Transverse colon (tissue), 4 donors: ENCODE results near the gene EDC3. TPM values are rescaled to one million over a fixed set of nuclear protein-coding genes. Genes with fewer than 3 reads are reported as not detected.
"Not testable (repeated sequence)": the region's sequence is repeated elsewhere in the genome, so short reads cannot be mapped to it uniquely, and the experiment has no call there.

ENCODE experiments used
- DNase-seq: peaks from one replicate; pipeline ENCODE4 v3.0.0-alpha.2; 2019
- H3K27ac ChIP-seq, 4 donors: fragments of 200-600 bp; sonication (generic); 2 replicates each; pipeline ENCODE4 v1.5.1; 2016 to 2018; ENCODE audit warnings: inconsistent platforms in 4 of 4
- H3K27me3 ChIP-seq: fragments of 200-600 bp; sonication (generic); 2 replicates; pipeline ENCODE4 v1.5.1; 2017; ENCODE audit warnings: inconsistent platforms
- H3K36me3 ChIP-seq, 4 donors: fragments of 200-600 bp; sonication (generic); 2 replicates each; pipeline ENCODE4 v1.5.1; 2017 to 2019; ENCODE audit warnings: inconsistent platforms in 4 of 4
- H3K4me1 ChIP-seq, 4 donors: fragments of 200-600 bp; sonication (generic); 2 replicates each; pipeline ENCODE4 v1.5.1; 2017 to 2020; ENCODE audit warnings: inconsistent platforms in 4 of 4
- H3K4me3 ChIP-seq, 4 donors: fragments of 200-600 bp; sonication (generic); 1 replicate in 1 of 4; 2 replicates in 3 of 4; pipeline versions ENCODE4 v1.5.1 to v1.6.1; 2017 to 2019; ENCODE audit warnings: inconsistent platforms in 4 of 4
- H3K9me3 ChIP-seq, 2 donors: fragments of 200-600 bp; sonication (generic); 2 replicates each; pipeline ENCODE4 v1.5.1; 2017 to 2019; ENCODE audit warnings: inconsistent platforms in 2 of 2
- CTCF ChIP-seq, 5 experiments: fragments of 200-600 bp in 3 of 5; fragments of 450-650 bp in 2 of 5; sonication (generic) in 3 of 5; IDR thresholded peaks; 1 replicate in 2 of 5; 2 replicates in 3 of 5; pipeline ENCODE4 v1.5.1; 2016 to 2017; ENCODE audit warnings: antibody characterized with exemption in 5 of 5, inconsistent platforms in 3 of 5, mild to moderate bottlenecking in 2 of 5, moderate library complexity in 1 of 5
- EP300 ChIP-seq: sonication (generic); formaldehyde crosslinking; IDR thresholded peaks from one replicate; pipeline ENCODE4 v1.6.1; 2017; ENCODE audit warnings: antibody characterized with exemption, low read depth
- POLR2A ChIP-seq: fragments of 450-650 bp; IDR thresholded peaks from one replicate; pipeline ENCODE4 v1.6.1; 2016; ENCODE audit warnings: antibody characterized with exemption, mild to moderate bottlenecking, moderate library complexity
- POLR2AphosphoS5 ChIP-seq, 3 donors: sonication (generic); formaldehyde crosslinking; IDR thresholded peaks; one replicate each; pipeline ENCODE4 v1.6.1; 2016; ENCODE audit warnings: antibody characterized with exemption in 3 of 3
- WGBS, 2 donors: methylation state at CpG; one replicate each; pipeline ENCODE4 v1.1.5; 2018; ENCODE audit warnings: low coverage in 1 of 2; 5-methylcytosine and 5-hydroxymethylcytosine counted together
- in situ Hi-C, 4 donors: fragments of 200-750 bp; cut with MboI; loops; one replicate each; pipeline versions ENCODE4 v1.15.0 to v1.15.1; 2017; ENCODE audit warnings: low sequenced_read_pairs in 3 of 4, low pct_ligation_motif_present in 1 of 4, low pct_unique_long_range_greater_than_20kb in 1 of 4
- intact Hi-C: fragments of 100-400 bp; cut with DNase I; formaldehyde crosslinking; loops from one replicate; pipeline ENCODE4 v1.15.1; 2023; ENCODE audit warnings: low total_unique reads
- total RNA-seq, 4 donors: library from RNA; depleted of rRNA; stranded (reverse); fragments of >200 nt; gene quantifications; one replicate each; pipeline ENCODE4 v1.1.0, GENCODE V29; 2016

EDC3 gene
- 100 to 1,000 TPM in 1 of 4 donors, 10 to 100 TPM in 3; 23.2 to 112 (median 29.4) TPM for total RNA-seq

DNA sequence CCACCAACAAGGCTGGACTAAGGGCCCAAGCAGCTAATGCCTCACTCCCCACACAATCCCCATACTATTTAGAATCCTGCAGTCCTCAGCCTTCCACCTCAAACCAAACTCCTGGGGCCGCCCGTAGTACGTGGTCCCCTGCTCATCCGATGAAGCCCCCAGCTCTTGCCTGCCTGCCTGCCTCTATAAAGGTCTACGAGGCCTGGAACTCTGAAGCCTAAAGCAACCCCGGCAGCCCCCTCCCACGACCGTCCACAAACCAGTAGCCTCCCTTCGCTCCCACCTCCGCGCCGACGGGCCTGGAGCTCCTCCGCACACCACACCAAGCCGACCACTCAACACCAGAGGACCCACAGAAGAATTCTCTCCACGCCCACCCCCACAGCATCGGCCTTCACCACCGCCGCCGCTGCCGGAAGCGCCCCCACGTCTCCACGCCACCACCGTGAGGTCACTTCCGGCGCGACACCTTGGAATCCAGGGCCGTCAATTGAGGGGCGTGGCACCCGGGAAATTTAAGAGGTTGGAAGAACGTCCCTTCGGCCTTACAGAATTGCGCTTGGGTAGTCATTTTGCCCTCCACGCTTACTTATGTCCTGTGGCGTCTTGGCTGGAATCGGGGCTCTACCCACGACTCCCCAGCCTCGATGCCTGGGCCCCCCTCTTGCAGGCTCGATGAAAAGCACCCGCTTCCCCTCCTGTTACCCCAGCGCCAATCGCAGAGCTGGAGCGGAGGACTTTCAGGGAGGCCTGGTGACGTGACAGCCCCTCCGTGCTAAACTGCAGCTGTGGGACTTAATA is at the start of gene EDC3:
EDC3 (minus strand) TSS at position 428 of the 801 bp plus-strand sequence. CDS start 20,900 bp downstream, outside the sequence.
- in situ Hi-C loops: no loop called here
- intact Hi-C loops: no loop called here
- TF ChIP-seq CTCF (IDR thresholded peaks at IDR 0.05) (peak in 2 of 5 experiments; percentile 12 to 30), POLR2A (peak; percentile 41), POLR2AphosphoS5 (IDR thresholded peaks at IDR 0.05) (peak; percentile 65 to 70 (median 65)), EP300 (no peak)

DNA sequence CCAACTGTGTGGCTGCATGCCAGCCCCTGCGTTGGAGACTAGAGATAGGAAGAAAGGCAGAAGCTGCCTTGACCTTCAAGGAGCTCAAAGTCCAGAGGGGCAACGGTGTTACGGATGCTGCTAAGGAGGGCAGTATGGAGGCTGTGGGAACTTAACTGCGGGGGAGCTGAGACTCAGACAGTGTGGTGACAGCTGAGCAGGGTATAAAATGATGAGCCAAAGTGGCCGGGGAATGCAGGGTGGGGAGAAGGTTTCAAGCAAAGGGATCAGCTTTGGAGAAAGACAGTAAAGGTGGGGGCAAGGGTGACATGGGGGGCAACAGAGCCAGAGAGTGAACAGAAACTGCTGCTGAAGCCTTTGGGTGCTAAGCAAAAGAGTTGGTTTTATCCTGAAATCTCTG is 46.6 kb upstream of the EDC3 start:
- in situ Hi-C loops: no loop called here
- intact Hi-C loops: no loop called here
- TF ChIP-seq CTCF (IDR thresholded peaks at IDR 0.05) (no peak), EP300 (no peak), POLR2A (no peak), POLR2AphosphoS5 (IDR thresholded peaks at IDR 0.05) (no peak)

More for the DNA sequence above, at the start of gene EDC3:
- DNase-seq: peak; percentile 90
- H3K27me3 ChIP-seq: no peaks in the 10 kb centered on the region
- H3K4me1 ChIP-seq: peaks cover 0 to 17% (median 13%) of the 10 kb centered on the region in 4 donors
- H3K36me3 ChIP-seq: no peaks in the 10 kb centered on the region
- WGBS, 2 donors: 0% methylated on average over 41 of the region's 46 CpGs; no CpG with 5 or more reads in 1 of the 2 donors
- no peaks in the 10 kb centered on the region for H3K9me3 ChIP-seq
- H3K27ac ChIP-seq: peak within 1 kb of the TSS; percentile 83 to 91 (median 88)
- H3K4me3 ChIP-seq: peak within 1 kb of the TSS; percentile 68 to 94 (median 85)

GRCh38 chr15:74738239-74738638 is 42.4 kb upstream of the EDC3 start:
- peaks cover 29% of the 10 kb centered on the region for H3K27me3 ChIP-seq
- H3K4me3 ChIP-seq, in situ Hi-C loops, DNase-seq, intact Hi-C loops, H3K27ac ChIP-seq, H3K36me3 ChIP-seq, H3K9me3 ChIP-seq, H3K4me1 ChIP-seq: not testable (repeated sequence)
- 70 to 75% methylated on average over 5 of the region's 5 CpGs for WGBS, 2 donors

More for the DNA sequence above, 46.6 kb upstream of the EDC3 start:
- Histone ChIP-seq H3K4me1 (no peaks in the 10 kb centered on the region), H3K27me3 (peaks cover 5% of the 10 kb centered on the region), H3K9me3 (no peaks in the 10 kb centered on the region), H3K27ac (no peak overlapping the region), H3K4me3 (no peak overlapping the region), H3K36me3 (no peaks in the 10 kb centered on the region)
- DNase-seq: no peak
- 74% methylated on average over 5 of the region's 5 CpGs; no CpG with 5 or more reads in 1 of the 2 donors for WGBS, 2 donors

- TF ChIP-seq CTCF (IDR thresholded peaks at IDR 0.05) (no peak), EP300 (no peak), POLR2A (no peak), POLR2AphosphoS5 (IDR thresholded peaks at IDR 0.05) (no peak)
- DNase-seq: no peak
- Histone ChIP-seq H3K4me1 (no peaks in the 10 kb centered on the region), H3K36me3 (no peaks in the 10 kb centered on the region), H3K27me3 (peaks cover 54% of the 10 kb centered on the region), H3K9me3 (no peaks in the 10 kb centered on the region), H3K4me3 (no peak overlapping the region), H3K27ac (no peak overlapping the region)
- 71 to 87% methylated on average over 1 to 3 of the region's 3 CpGs for WGBS, 2 donors
- in situ Hi-C loops (no loop called here), intact Hi-C loops (no loop called here)
Observed at GRCh38 chr15:74735305-74735704, 39.5 kb upstream of the EDC3 start.
